Measurements from ENCODE around the gene TBC1D23.

GRCh38 chr3:100268156-100268555 is 7.4 kb downstream of the TBC1D23 start:
- TF ChIP-seq, protein P1, sequence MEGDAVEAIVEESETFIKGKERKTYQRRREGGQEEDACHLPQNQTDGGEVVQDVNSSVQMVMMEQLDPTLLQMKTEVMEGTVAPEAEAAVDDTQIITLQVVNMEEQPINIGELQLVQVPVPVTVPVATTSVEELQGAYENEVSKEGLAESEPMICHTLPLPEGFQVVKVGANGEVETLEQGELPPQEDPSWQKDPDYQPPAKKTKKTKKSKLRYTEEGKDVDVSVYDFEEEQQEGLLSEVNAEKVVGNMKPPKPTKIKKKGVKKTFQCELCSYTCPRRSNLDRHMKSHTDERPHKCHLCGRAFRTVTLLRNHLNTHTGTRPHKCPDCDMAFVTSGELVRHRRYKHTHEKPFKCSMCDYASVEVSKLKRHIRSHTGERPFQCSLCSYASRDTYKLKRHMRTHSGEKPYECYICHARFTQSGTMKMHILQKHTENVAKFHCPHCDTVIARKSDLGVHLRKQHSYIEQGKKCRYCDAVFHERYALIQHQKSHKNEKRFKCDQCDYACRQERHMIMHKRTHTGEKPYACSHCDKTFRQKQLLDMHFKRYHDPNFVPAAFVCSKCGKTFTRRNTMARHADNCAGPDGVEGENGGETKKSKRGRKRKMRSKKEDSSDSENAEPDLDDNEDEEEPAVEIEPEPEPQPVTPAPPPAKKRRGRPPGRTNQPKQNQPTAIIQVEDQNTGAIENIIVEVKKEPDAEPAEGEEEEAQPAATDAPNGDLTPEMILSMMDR (IDR thresholded peaks at IDR 0.05; ENCODE audit: low read length) = no peak
- no peak for TF ChIP-seq EZH2 (IDR thresholded peaks at IDR 0.05; ENCODE audit: borderline replicate concordance, low read length)
